Activated B cell treated with CpG ODN at 0.5 μM for 24 hours (primary cell): ENCODE measurements around the gene R3HDML. TPM values are rescaled to one million over a fixed set of nuclear protein-coding genes. Genes with fewer than 3 reads are reported as not detected.

ENCODE experiments used
- ATAC-seq: fragments of 200-7000 bp; cut with Tn5 transposase; one replicate; pipeline ENCODE4 v1.10.0; 2021; ENCODE audit warnings: low read depth, mild to moderate bottlenecking, moderate library complexity
- CTCF ChIA-PET: fragments of 350-600 bp; sonication (Branson Sonifier 250); formaldehyde crosslinking; loops from one replicate; lab custom pipeline; 2021; ENCODE audit warnings: antibody characterized with exemption; lab: Charles Lee
- POLR2A ChIA-PET: fragments of 350-600 bp; sonication (Branson Sonifier 250); formaldehyde crosslinking; loops from one replicate; lab custom pipeline; 2021; ENCODE audit warnings: antibody characterized with exemption; lab: Charles Lee
- DNase-seq: peaks from one replicate; pipeline ENCODE4 v3.0.0; 2022
- H3K27ac Mint-ChIP-seq: one replicate; pipeline ENCODE4 v1.8.0; 2020; ENCODE audit warnings: mixed read lengths
- H3K27me3 Mint-ChIP-seq: one replicate; pipeline ENCODE4 v1.8.0; 2021; ENCODE audit warnings: mixed read lengths
- H3K36me3 Mint-ChIP-seq: one replicate; pipeline ENCODE4 v1.8.0; 2021; ENCODE audit warnings: low read depth, mixed read lengths
- H3K4me1 Mint-ChIP-seq: one replicate; pipeline ENCODE4 v1.8.0; 2021; ENCODE audit warnings: mixed read lengths
- H3K4me3 Mint-ChIP-seq: one replicate; pipeline ENCODE4 v1.8.0; 2020; ENCODE audit warnings: mild to moderate bottlenecking, mixed read lengths
- H3K9me3 Mint-ChIP-seq: one replicate; pipeline ENCODE4 v1.8.0; 2020; ENCODE audit warnings: mixed read lengths
- intact Hi-C: fragments of 100-400 bp; cut with micrococcal nuclease; formaldehyde crosslinking; loops from one replicate; pipeline ENCODE4 v1.15.1; 2024
- total RNA-seq: library from RNA; stranded (reverse); gene quantifications from 2 replicates; pipeline ENCODE4 v1.2.3, GENCODE V29; 2022
- TF ChIP-seq, protein P1 (sequence below): fragments of 200-600 bp; IDR thresholded peaks from one replicate; pipeline ENCODE4 v1.8.0; 2022; ENCODE audit warnings: antibody characterized with exemption, mild to moderate bottlenecking

The R3HDML gene
- total RNA-seq, 1 donor from 2014 or later, result not detected

DNA sequence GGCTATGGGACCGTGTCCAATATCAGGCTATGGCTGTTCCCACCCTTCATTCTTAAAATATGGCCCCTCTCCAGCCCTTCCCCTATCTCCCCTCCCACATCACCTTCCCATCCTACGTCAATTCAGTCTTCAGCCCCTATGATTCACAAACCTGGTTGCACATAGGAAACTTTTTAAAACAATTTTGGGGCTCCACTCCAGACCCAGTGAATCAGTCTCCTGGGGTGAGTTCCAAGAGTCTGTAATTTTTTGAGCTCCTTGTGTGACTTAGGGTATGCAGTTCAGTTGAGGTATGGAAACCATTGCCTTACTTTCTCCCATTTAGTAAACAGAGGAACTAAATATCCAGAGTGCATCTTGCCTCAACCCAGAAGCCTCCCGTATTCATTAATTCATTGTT lies 24.2 kb downstream of the R3HDML start:
- CTCF ChIA-PET, result no interaction called here

DNA sequence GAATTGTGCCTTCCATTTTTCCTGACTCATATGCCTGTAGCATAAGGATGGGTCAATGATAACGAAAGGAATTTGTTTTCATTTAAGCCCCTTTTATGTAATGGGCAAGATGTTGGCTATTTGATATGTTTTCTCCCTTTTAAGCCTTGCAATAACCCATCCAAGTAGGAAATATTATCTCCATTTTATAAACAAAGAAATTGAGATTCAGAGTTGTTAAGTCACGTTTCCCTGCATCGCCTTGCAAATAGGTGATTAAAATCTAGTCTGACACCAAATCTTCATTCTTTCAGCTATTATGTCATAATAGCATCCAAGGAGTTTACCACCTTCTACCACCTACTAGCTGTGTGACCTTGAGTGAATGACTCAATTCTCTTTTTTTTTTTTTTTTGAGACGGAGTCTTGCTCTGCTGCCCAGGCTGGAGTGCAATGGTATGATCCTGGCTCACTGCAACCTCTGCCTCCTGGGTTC lies 25.7 kb downstream of the R3HDML start:
- intact Hi-C loops, result no loop called here
- Mint-ChIP-seq H3K4me3 (no peak overlapping the region), H3K27ac (no peak overlapping the region), H3K36me3 (no peaks in the 10 kb centered on the region), H3K4me1 (no peaks in the 10 kb centered on the region), H3K27me3 (peaks cover 10% of the 10 kb centered on the region), H3K9me3 (no peaks in the 10 kb centered on the region)
- ChIA-PET POLR2A (no interaction called here), CTCF (no interaction called here)
- ATAC-seq, result no peak
- DNase-seq, result no peak
- TF ChIP-seq, protein P1, sequence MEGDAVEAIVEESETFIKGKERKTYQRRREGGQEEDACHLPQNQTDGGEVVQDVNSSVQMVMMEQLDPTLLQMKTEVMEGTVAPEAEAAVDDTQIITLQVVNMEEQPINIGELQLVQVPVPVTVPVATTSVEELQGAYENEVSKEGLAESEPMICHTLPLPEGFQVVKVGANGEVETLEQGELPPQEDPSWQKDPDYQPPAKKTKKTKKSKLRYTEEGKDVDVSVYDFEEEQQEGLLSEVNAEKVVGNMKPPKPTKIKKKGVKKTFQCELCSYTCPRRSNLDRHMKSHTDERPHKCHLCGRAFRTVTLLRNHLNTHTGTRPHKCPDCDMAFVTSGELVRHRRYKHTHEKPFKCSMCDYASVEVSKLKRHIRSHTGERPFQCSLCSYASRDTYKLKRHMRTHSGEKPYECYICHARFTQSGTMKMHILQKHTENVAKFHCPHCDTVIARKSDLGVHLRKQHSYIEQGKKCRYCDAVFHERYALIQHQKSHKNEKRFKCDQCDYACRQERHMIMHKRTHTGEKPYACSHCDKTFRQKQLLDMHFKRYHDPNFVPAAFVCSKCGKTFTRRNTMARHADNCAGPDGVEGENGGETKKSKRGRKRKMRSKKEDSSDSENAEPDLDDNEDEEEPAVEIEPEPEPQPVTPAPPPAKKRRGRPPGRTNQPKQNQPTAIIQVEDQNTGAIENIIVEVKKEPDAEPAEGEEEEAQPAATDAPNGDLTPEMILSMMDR, result no peak

More for the DNA sequence above, 24.2 kb downstream of the R3HDML start:
- TF ChIP-seq, protein P1, result no peak
- H3K9me3 Mint-ChIP-seq, result no peaks in the 10 kb centered on the region
- no peak for ATAC-seq
- no peaks in the 10 kb centered on the region for H3K36me3 Mint-ChIP-seq
- H3K4me1 Mint-ChIP-seq, result no peaks in the 10 kb centered on the region
- intact Hi-C loops, result no loop called here
- peaks cover 10% of the 10 kb centered on the region for H3K27me3 Mint-ChIP-seq
- no peak overlapping the region for H3K27ac Mint-ChIP-seq
- DNase-seq, result no peak
- H3K4me3 Mint-ChIP-seq, result no peak overlapping the region
- POLR2A ChIA-PET, result no interaction called here

DNA sequence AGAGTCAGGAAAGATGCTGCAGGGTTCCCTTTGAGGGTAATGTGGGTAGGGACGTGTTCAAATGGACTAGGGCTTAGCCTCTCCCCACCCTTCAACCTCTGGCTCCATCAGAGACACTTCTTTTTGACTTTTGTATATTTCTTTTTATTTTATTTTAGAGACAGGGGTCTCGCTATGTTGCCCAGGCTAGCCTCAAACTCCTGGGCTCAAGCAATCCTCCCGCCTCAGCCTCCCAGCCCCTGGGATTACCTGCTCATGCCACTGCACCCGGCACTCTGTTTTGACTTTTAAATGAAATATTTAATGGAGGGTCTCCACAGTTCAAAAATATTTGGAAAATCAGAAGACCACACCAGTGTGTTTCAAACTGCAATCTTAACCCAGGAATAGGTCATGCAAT lies 27.2 kb downstream of the R3HDML start:
- Mint-ChIP-seq H3K9me3 (no peaks in the 10 kb centered on the region), H3K27me3 (peaks cover 5% of the 10 kb centered on the region), H3K36me3 (no peaks in the 10 kb centered on the region), H3K4me1 (no peaks in the 10 kb centered on the region), H3K4me3 (no peak overlapping the region), H3K27ac (no peak overlapping the region)
- POLR2A ChIA-PET, result no interaction called here
- DNase-seq (no peak), ATAC-seq (no peak)
- TF ChIP-seq, protein P1, result no peak
- CTCF ChIA-PET, result no interaction called here
- intact Hi-C loops, result no loop called here

DNA sequence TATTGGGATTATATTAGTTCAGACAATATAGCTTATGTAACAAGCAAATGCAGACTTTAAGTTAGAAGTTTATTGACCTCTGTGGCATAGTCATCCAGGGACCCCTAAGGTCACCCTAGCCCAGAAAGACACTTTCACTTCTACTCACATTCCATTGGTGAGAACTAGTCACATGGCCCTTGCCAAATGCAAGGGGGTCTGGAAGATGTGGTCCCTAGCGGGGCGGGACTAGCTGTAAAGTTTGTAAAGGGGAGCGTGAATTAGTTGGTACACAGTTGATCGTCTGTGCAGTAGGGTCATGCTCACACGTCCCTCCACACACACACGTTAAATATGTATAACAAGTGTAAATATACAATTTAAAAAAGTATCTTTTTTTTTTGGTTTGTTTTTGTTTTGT lies 27.9 kb downstream of the R3HDML start:
- H3K36me3 Mint-ChIP-seq, result no peaks in the 10 kb centered on the region
- no peak overlapping the region for H3K4me3 Mint-ChIP-seq
- peaks cover 5% of the 10 kb centered on the region for H3K27me3 Mint-ChIP-seq
- H3K27ac Mint-ChIP-seq, result no peak overlapping the region
- intact Hi-C loops, result no loop called here
- no peak for ATAC-seq
- ChIA-PET POLR2A (no interaction called here), CTCF (interaction anchor here (0.9 kb wide), 1 partner anchor 147 kb away, joined by 3 read pairs; no protein-coding TSS in a partner anchor)
- TF ChIP-seq, protein P1, result no peak
- no peaks in the 10 kb centered on the region for H3K4me1 Mint-ChIP-seq
- no peak for DNase-seq
- H3K9me3 Mint-ChIP-seq, result no peaks in the 10 kb centered on the region

DNA sequence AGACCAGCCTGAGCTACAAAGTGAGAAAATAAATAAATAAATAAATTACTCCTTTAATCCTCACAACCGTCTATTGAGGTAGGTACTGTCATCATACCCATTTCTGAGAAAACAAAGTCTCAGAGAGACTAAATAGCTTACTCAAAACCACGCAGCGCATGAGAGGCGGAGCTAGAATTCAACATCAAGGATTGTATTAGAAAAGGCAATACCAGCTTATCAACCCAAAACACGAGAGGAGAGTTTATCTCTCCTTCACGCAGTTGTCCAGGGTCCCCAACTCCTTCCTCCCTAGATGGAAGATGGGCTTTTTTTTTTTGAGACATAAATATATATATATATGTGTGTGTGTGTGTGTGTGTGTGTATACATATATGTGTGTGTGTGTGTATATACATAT lies 30.9 kb downstream of the R3HDML start:
- H3K4me3 Mint-ChIP-seq, result no peak overlapping the region
- H3K27ac Mint-ChIP-seq, result no peak overlapping the region
- ChIA-PET CTCF (interaction anchor here (1.5 kb wide), 1 partner anchor 18 kb away, joined by 3 read pairs; no protein-coding TSS in a partner anchor), POLR2A (interaction anchor here (0.6 kb wide), 1 partner anchor 335 kb away, joined by 3 read pairs; no protein-coding TSS in a partner anchor)
- no peak for DNase-seq
- TF ChIP-seq, protein P1, result no peak
- H3K9me3 Mint-ChIP-seq, result no peaks in the 10 kb centered on the region
- no peaks in the 10 kb centered on the region for H3K27me3 Mint-ChIP-seq
- no peaks in the 10 kb centered on the region for H3K4me1 Mint-ChIP-seq
- H3K36me3 Mint-ChIP-seq, result no peaks in the 10 kb centered on the region
- ATAC-seq, result no peak
- intact Hi-C loops, result no loop called here
